H1 (cell line): ENCODE data around the gene APOL4.

ENCODE experiments used
- ATF3 ChIP-seq: IDR thresholded peaks from 2 replicates; pipeline ENCODE4 v1.6.1; 2011; ENCODE audit warnings: low read depth, mild to moderate bottlenecking, low read length; ENCODE audit not compliant: insufficient read depth
- CBX8 ChIP-seq: fragments of 300-800, 300-1000 bp; sonication (generic); IDR thresholded peaks from 2 replicates; pipeline ENCODE4 v1.7.1; 2016; ENCODE audit warnings: low read depth, low read length, borderline replicate concordance
- CTCF ChIP-seq, 3 experiments: IDR thresholded peaks; 1 replicate in 2 of 3; 2 replicates in 1 of 3; pipeline versions ENCODE4 v1.5.1 to v1.6.1; 2011; ENCODE audit warnings: low read length in 3 of 3, mild to moderate bottlenecking in 3 of 3, inconsistent platforms in 2 of 3, low read depth in 1 of 3, moderate library complexity in 1 of 3; ENCODE audit not compliant: insufficient read depth in 1 of 3; ENCODE audit errors: control extremely low read depth in 1 of 3
- EGR1 ChIP-seq: IDR thresholded peaks from 2 replicates; pipeline ENCODE4 v1.6.1; 2011; ENCODE audit warnings: low read depth, low read length, borderline replicate concordance
- EP300 ChIP-seq, 2 experiments: IDR thresholded peaks; 1 replicate in 1 of 2; 2 replicates in 1 of 2; pipeline ENCODE4 v1.6.1; 2011 to 2012; ENCODE audit warnings: low read depth in 2 of 2, low read length in 2 of 2, mild to moderate bottlenecking in 2 of 2, borderline replicate concordance in 1 of 2, inconsistent platforms in 1 of 2, moderate library complexity in 1 of 2
- EZH2 ChIP-seq: fragments of 200-600 bp; sonication (generic); IDR thresholded peaks from 2 replicates; pipeline ENCODE4 v1.7.1; 2012; ENCODE audit warnings: low read depth, mild to moderate bottlenecking, moderate library complexity, low read length, inconsistent platforms; ENCODE audit not compliant: severe bottlenecking
- MAX ChIP-seq: IDR thresholded peaks from 2 replicates; pipeline ENCODE4 v1.6.1; 2012; ENCODE audit warnings: inconsistent platforms
- NANOG ChIP-seq: IDR thresholded peaks from 2 replicates; pipeline ENCODE4 v1.6.1; 2011; ENCODE audit warnings: low read length, low read depth, mild to moderate bottlenecking, inconsistent platforms; ENCODE audit not compliant: insufficient read depth, poor library complexity, severe bottlenecking
- POLR2A ChIP-seq, 2 experiments: IDR thresholded peaks; 1 replicate in 1 of 2; 2 replicates in 1 of 2; pipeline ENCODE4 v1.6.1; 2011; ENCODE audit warnings: low read depth in 2 of 2, low read length in 2 of 2, mild to moderate bottlenecking in 2 of 2; ENCODE audit errors: control extremely low read depth in 1 of 2
- RFX5 ChIP-seq: IDR thresholded peaks from 2 replicates; pipeline ENCODE4 v1.6.1; 2011; ENCODE audit warnings: low read depth, low read length, improper control_type of control experiment, borderline replicate concordance
- SRF ChIP-seq: IDR thresholded peaks from 2 replicates; pipeline ENCODE4 v1.6.1; 2011; ENCODE audit warnings: mild to moderate bottlenecking, low read depth, low read length, moderate library complexity
- ZNF274 ChIP-seq: IDR thresholded peaks from 2 replicates; pipeline ENCODE4 v1.7.0; 2012; ENCODE audit warnings: low read length, borderline replicate concordance; ENCODE audit errors: extremely low read depth

GRCh38 chr22:36171941-36172340, 29.7 kb downstream of the APOL4 start:
- TF ChIP-seq EZH2, result no peak
- no peak for TF ChIP-seq CTCF (IDR thresholded peaks at IDR 0.05; ENCODE audit: control extremely low read depth in 1 of 3, insufficient read depth in 1 of 3, low read depth in 1 of 3, low read length in 3 of 3)
- TF ChIP-seq POLR2A (IDR thresholded peaks at IDR 0.05; ENCODE audit: control extremely low read depth in 1 of 2, low read depth in 2 of 2, low read length in 2 of 2), result no peak
- TF ChIP-seq MAX, result no peak
- TF ChIP-seq ATF3, result no peak
- no peak for TF ChIP-seq SRF
- no peak for TF ChIP-seq EGR1
- TF ChIP-seq EP300 (IDR thresholded peaks at IDR 0.05; ENCODE audit: borderline replicate concordance in 1 of 2, low read depth in 2 of 2, low read length in 2 of 2), result no peak
- no peak for TF ChIP-seq NANOG
- no peak for TF ChIP-seq CBX8
- TF ChIP-seq ZNF274, result no peak
- TF ChIP-seq RFX5, result no peak
